Breast epithelium (tissue), 3 donors: ENCODE data around the gene ARID5B.

Experiments
- POLR2A ChIP-seq: fragments of 450-650 bp; IDR thresholded peaks from one replicate; pipeline ENCODE4 v1.6.1; 2016; ENCODE audit warnings: antibody characterized with exemption, mild to moderate bottlenecking, moderate library complexity
- POLR2AphosphoS5 ChIP-seq, 3 donors: sonication (generic); formaldehyde crosslinking; IDR thresholded peaks; one replicate each; pipeline ENCODE4 v1.6.1; 2017; ENCODE audit warnings: antibody characterized with exemption in 3 of 3
- TF ChIP-seq, protein P1 (sequence below), 3 donors: fragments of 450-650 bp; IDR thresholded peaks; one replicate each; pipeline ENCODE4 v1.5.1; 2016 to 2017; ENCODE audit warnings: antibody characterized with exemption in 3 of 3, mild to moderate bottlenecking in 3 of 3, moderate library complexity in 3 of 3

- TF ChIP-seq, protein P1, sequence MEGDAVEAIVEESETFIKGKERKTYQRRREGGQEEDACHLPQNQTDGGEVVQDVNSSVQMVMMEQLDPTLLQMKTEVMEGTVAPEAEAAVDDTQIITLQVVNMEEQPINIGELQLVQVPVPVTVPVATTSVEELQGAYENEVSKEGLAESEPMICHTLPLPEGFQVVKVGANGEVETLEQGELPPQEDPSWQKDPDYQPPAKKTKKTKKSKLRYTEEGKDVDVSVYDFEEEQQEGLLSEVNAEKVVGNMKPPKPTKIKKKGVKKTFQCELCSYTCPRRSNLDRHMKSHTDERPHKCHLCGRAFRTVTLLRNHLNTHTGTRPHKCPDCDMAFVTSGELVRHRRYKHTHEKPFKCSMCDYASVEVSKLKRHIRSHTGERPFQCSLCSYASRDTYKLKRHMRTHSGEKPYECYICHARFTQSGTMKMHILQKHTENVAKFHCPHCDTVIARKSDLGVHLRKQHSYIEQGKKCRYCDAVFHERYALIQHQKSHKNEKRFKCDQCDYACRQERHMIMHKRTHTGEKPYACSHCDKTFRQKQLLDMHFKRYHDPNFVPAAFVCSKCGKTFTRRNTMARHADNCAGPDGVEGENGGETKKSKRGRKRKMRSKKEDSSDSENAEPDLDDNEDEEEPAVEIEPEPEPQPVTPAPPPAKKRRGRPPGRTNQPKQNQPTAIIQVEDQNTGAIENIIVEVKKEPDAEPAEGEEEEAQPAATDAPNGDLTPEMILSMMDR (IDR thresholded peaks at IDR 0.05) = no peak
- TF ChIP-seq POLR2A = no peak
- TF ChIP-seq POLR2AphosphoS5 (IDR thresholded peaks at IDR 0.05) = no peak
These were observed 11.5 kb downstream of the ARID5B start for GRCh38 chr10:61912981-61913380.
